Hepatocyte (in vitro differentiated cells): ENCODE results near the gene KRTAP10-8. TPM values are rescaled to one million over a fixed set of nuclear protein-coding genes. Genes with fewer than 3 reads are reported as not detected.
"Not testable (repeated sequence)": the region's sequence is repeated elsewhere in the genome, so short reads cannot be mapped to it uniquely, and the experiment has no call there.

Source experiments
- DNase-seq: peaks from one replicate; pipeline ENCODE4 v3.0.0-alpha.2; 2016; ENCODE audit warnings: low spot score
- H2AFZ ChIP-seq: fragments of 200-600 bp; sonication (generic); 2 replicates; pipeline ENCODE4 v1.6.0; 2016; ENCODE audit warnings: antibody characterized with exemption, mild to moderate bottlenecking
- H3K27ac ChIP-seq: fragments of 200-600 bp; sonication (generic); 2 replicates; pipeline ENCODE4 v1.5.1; 2016; ENCODE audit warnings: mild to moderate bottlenecking
- H3K27me3 ChIP-seq: fragments of 200-600 bp; sonication (generic); 2 replicates; pipeline ENCODE4 v1.6.1; 2016
- H3K36me3 ChIP-seq: fragments of 200-600 bp; sonication (generic); replicated peaks from 2 replicates; pipeline ENCODE4 v1.5.1; 2016; ENCODE audit warnings: low read depth; ENCODE audit not compliant: insufficient read depth
- H3K4me1 ChIP-seq: fragments of 200-600 bp; sonication (generic); 2 replicates; pipeline ENCODE4 v1.5.1; 2016; ENCODE audit warnings: mild to moderate bottlenecking, moderate library complexity; ENCODE audit not compliant: insufficient read depth
- H3K4me2 ChIP-seq: fragments of 200-600 bp; sonication (generic); 2 replicates; pipeline ENCODE4 v1.6.0; 2016
- H3K4me3 ChIP-seq: fragments of 200-600 bp; sonication (generic); 2 replicates; pipeline ENCODE4 v1.5.1; 2016; ENCODE audit warnings: mild to moderate bottlenecking
- H3K79me2 ChIP-seq: fragments of 200-600 bp; sonication (generic); 2 replicates; pipeline ENCODE4 v1.6.0; 2017; ENCODE audit warnings: mild to moderate bottlenecking
- H3K9me2 ChIP-seq: fragments of 200-600 bp; sonication (generic); replicated peaks from 2 replicates; pipeline ENCODE4 v1.6.0; 2017; ENCODE audit warnings: mild to moderate bottlenecking; ENCODE audit not compliant: insufficient read depth
- H3K9me3 ChIP-seq: fragments of 200-600 bp; sonication (generic); 2 replicates; pipeline ENCODE4 v1.5.1; 2016; ENCODE audit warnings: low read depth, mild to moderate bottlenecking
- H4K20me1 ChIP-seq: fragments of 200-600 bp; sonication (generic); 2 replicates; pipeline ENCODE4 v1.6.0; 2016; ENCODE audit warnings: mild to moderate bottlenecking; ENCODE audit not compliant: insufficient read depth, poor library complexity, severe bottlenecking
- CTCF ChIP-seq: fragments of 200-600 bp; sonication (generic); IDR thresholded peaks from 2 replicates; pipeline ENCODE4 v1.5.1; 2016; ENCODE audit warnings: antibody characterized with exemption, mild to moderate bottlenecking; ENCODE audit not compliant: poor library complexity
- EZH2 ChIP-seq: fragments of 200-600 bp; sonication (generic); IDR thresholded peaks from 2 replicates; pipeline ENCODE4 v1.6.1; 2016; ENCODE audit warnings: antibody characterized with exemption, mild to moderate bottlenecking, borderline replicate concordance
- EZH2phosphoT487 ChIP-seq: fragments of 200-600 bp; sonication (generic); IDR thresholded peaks from one replicate; pipeline ENCODE4 v1.6.1; 2018; ENCODE audit warnings: antibody characterized with exemption, mild to moderate bottlenecking, low read depth, moderate library complexity; ENCODE audit not compliant: unreplicated experiment, severe bottlenecking
- WGBS: methylation state at CpG from one replicate; pipeline ENCODE4 v1.1.6; 2016; ENCODE audit warnings: low lambda C conversion rate; ENCODE audit errors: missing lambda C conversion rate; 5-methylcytosine and 5-hydroxymethylcytosine counted together
- polyA plus RNA-seq: library from polyadenylated mRNA; unstranded; fragments of >200 nt; fragmentation: Nextera tagmentation; extraction: Ambion mirVana; gene quantifications from 2 replicates; pipeline ENCODE4 v1.2.1, GENCODE V29; 2016
- total RNA-seq: library from RNA; depleted of rRNA; stranded (reverse); fragments of >200 nt; gene quantifications from 2 replicates; pipeline ENCODE4 v1.2.3, GENCODE V29; 2014

KRTAP10-8 gene
- total and polyA plus RNA-seq, 2 experiments from 2014 or later: not detected

GRCh38 chr21:44571844-44572782, 39.8 kb upstream of the KRTAP10-8 start:
- Histone ChIP-seq H3K27me3 (no peaks in the 10 kb centered on the region), H4K20me1 (no peaks in the 10 kb centered on the region), H2AFZ (no peak overlapping the region), H3K4me3 (no peak overlapping the region), H3K79me2 (no peaks in the 10 kb centered on the region), H3K4me2 (no peak overlapping the region), H3K9me2 (no peaks in the 10 kb centered on the region), H3K9me3 (no peaks in the 10 kb centered on the region), H3K36me3 (no peaks in the 10 kb centered on the region), H3K27ac (no peak overlapping the region), H3K4me1 (peaks cover 3% of the 10 kb centered on the region)
- TF ChIP-seq CTCF (no peak), EZH2phosphoT487 (no peak), EZH2 (no peak)
- 94% methylated on average over 40 of the region's 40 CpGs for WGBS
- no peak for DNase-seq

- H3K4me2 ChIP-seq: no peak overlapping the region
- DNase-seq: no peak
- H3K27me3 ChIP-seq: no peaks in the 10 kb centered on the region
- no peak for TF ChIP-seq CTCF
- no peak for TF ChIP-seq EZH2
- TF ChIP-seq EZH2phosphoT487: no peak
- peaks cover 3% of the 10 kb centered on the region for H3K4me1 ChIP-seq
- H3K9me2 ChIP-seq: no peaks in the 10 kb centered on the region
- no peaks in the 10 kb centered on the region for H3K36me3 ChIP-seq
- H3K27ac ChIP-seq: no peak overlapping the region
- 89% methylated on average over 15 of the region's 15 CpGs for WGBS
- no peak overlapping the region for H2AFZ ChIP-seq
- H3K79me2 ChIP-seq: no peaks in the 10 kb centered on the region
- no peaks in the 10 kb centered on the region for H3K9me3 ChIP-seq
- H4K20me1 ChIP-seq: no peaks in the 10 kb centered on the region
- no peak overlapping the region for H3K4me3 ChIP-seq
Measured at GRCh38 chr21:44572959-44573583, 38.8 kb upstream of the KRTAP10-8 start.

- not testable (repeated sequence) for H4K20me1 ChIP-seq, DNase-seq, H3K4me3 ChIP-seq, H3K27me3 ChIP-seq, H3K4me2 ChIP-seq, H3K9me2 ChIP-seq, H3K9me3 ChIP-seq, H3K36me3 ChIP-seq, H2AFZ ChIP-seq, H3K27ac ChIP-seq, H3K4me1 ChIP-seq, H3K79me2 ChIP-seq
- WGBS: 90% methylated on average over 21 of the region's 25 CpGs
Measured at GRCh38 chr21:44573630-44574456, 38.0 kb upstream of the KRTAP10-8 start, which contains the start of gene KRTAP10-4. KRTAP10-4 (plus strand) TSS chr21:44573729; CDS start chr21:44573759, 30 bp downstream.
